Mesendoderm (in vitro differentiated cells): ENCODE measurements around the gene GAMT.
"Not testable (repeated sequence)": the region's sequence is repeated elsewhere in the genome, so short reads cannot be mapped to it uniquely, and the experiment has no call there.

Experiments
- DNase-seq: peaks from one replicate; pipeline ENCODE4 v3.0.0; 2013
- H2AK5ac ChIP-seq: 2 replicates; pipeline ENCODE4 v1.6.1; 2013; ENCODE audit warnings: low read length, inconsistent platforms
- H2BK120ac ChIP-seq: 2 replicates; pipeline ENCODE4 v1.6.1; 2013; ENCODE audit warnings: low read depth, mild to moderate bottlenecking, low read length, moderate library complexity, mixed read lengths
- H2BK15ac ChIP-seq: replicated peaks from 2 replicates; pipeline ENCODE4 v1.6.1; 2013; ENCODE audit warnings: low read depth, mild to moderate bottlenecking, moderate library complexity
- H2BK5ac ChIP-seq: 2 replicates; pipeline ENCODE4 v1.6.1; 2013; ENCODE audit warnings: low read length, inconsistent platforms
- H3K18ac ChIP-seq: 2 replicates; pipeline ENCODE4 v1.6.1; 2013; ENCODE audit warnings: mild to moderate bottlenecking, low read length, mixed read lengths
- H3K23ac ChIP-seq: one replicate; pipeline ENCODE4 v1.6.1; 2013; ENCODE audit warnings: low read length
- H3K27ac ChIP-seq: 2 replicates; pipeline ENCODE4 v1.5.1; 2013; ENCODE audit warnings: low read depth, mild to moderate bottlenecking, inconsistent platforms, low read length, moderate library complexity
- H3K27me3 ChIP-seq: 2 replicates; pipeline ENCODE4 v1.6.1; 2013; ENCODE audit warnings: low read length, control low read depth, mild to moderate bottlenecking, inconsistent platforms; ENCODE audit not compliant: insufficient read depth, poor library complexity
- H3K36me3 ChIP-seq: 2 replicates; pipeline ENCODE4 v1.6.1; 2013; ENCODE audit warnings: low read length, inconsistent platforms; ENCODE audit not compliant: control insufficient read depth, insufficient read depth
- H3K4ac ChIP-seq: one replicate; pipeline ENCODE4 v1.6.1; 2013; ENCODE audit warnings: low read depth, mild to moderate bottlenecking, low read length, moderate library complexity
- H3K4me1 ChIP-seq: 2 replicates; pipeline ENCODE4 v1.6.1; 2013; ENCODE audit warnings: low read depth, low read length, inconsistent platforms; ENCODE audit not compliant: control insufficient read depth
- H3K4me2 ChIP-seq: 2 replicates; pipeline ENCODE4 v1.6.1; 2013; ENCODE audit warnings: low read length
- H3K4me3 ChIP-seq: 2 replicates; pipeline ENCODE4 v1.5.1; 2013; ENCODE audit warnings: mild to moderate bottlenecking, low read length
- H3K56ac ChIP-seq: one replicate; pipeline ENCODE4 v1.6.1; 2013; ENCODE audit warnings: low read length
- H3K79me1 ChIP-seq: 2 replicates; pipeline ENCODE4 v1.6.1; 2013; ENCODE audit warnings: low read length, inconsistent platforms
- H3K79me2 ChIP-seq: 2 replicates; pipeline ENCODE4 v1.6.1; 2013; ENCODE audit warnings: mild to moderate bottlenecking, low read length; ENCODE audit not compliant: control insufficient read depth, insufficient read depth
- H3K9ac ChIP-seq: 2 replicates; pipeline ENCODE4 v1.6.1; 2013; ENCODE audit warnings: low read length, inconsistent platforms
- H4K5ac ChIP-seq: one replicate; pipeline ENCODE4 v1.6.1; 2013; ENCODE audit warnings: low read length
- H4K8ac ChIP-seq: one replicate; pipeline ENCODE4 v1.6.1; 2013; ENCODE audit warnings: low read depth, mild to moderate bottlenecking, control low read depth, low read length, moderate library complexity
- WGBS: extraction: QIAGEN DNeasy Blood & Tissue Kit; methylation state at CpG from one replicate; pipeline ENCODE4 v1.1.7; 2013; ENCODE audit warnings: low lambda C conversion rate, missing lambda C conversion rate; ENCODE audit not compliant: insufficient coverage; ENCODE audit errors: extremely low coverage; 5-methylcytosine and 5-hydroxymethylcytosine counted together

GAMT gene

DNA sequence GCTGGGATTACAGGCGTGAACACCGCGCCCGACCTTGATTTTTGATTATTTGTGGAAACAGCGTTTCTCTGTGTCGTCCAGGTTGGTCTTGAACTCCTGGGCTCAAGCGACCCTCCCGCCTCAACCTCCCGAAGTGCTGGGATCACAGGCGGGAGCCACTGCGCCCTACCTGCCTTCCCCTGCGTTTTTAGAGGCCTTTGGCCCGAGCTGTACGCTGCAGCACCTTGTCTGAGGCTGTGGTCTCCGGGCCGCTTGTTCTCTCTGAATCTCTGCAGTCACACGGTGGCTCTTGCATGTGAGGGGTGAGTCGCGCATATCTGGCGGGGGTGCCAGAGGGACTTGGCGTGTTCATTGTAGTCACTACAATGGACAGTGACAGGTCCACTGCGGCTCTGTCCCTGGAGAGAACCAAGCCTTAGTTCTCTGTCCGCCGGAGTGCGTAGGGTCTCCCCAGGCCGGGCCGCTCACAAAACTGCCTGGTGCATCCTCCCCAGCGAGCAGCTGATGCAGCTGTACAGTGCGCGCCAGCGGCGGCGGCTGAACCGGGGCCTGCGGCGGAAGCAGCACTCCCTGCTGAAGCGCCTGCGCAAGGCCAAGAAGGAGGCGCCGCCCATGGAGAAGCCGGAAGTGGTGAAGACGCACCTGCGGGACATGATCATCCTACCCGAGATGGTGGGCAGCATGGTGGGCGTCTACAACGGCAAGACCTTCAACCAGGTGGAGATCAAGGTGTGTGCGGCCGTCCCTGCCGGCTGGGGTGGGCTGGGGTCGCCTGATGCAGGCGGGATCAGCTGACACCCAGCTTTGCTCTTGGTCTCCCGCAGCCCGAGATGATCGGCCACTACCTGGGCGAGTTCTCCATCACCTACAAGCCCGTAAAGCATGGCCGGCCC, 38.4 kb upstream of the GAMT start:
- H3K4ac ChIP-seq, DNase-seq: not testable (repeated sequence)
- no CpG with 5 or more reads among the region's 57 CpGs for WGBS

DNA sequence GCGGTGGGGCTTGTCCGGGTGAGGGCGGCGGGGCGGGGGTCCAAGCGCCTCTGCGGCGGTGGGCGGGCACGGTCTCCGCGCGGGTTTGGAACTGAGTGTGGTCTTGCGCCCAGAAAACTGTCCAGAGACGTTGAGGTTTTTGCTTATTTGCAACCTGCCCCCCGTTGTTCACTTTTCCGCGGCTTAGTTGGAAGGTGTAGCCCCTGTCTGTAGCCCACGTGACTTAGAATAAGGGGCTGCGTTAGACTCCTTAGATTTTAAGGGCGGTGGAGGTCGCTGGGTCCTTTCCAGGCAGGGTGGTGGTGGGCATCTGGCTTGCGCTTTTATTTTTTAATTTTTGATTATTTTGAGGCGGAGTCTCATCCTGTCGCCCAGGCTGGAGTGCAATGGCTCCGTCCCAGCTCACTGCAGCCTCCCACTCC, 37.6 kb upstream of the GAMT start:
- Histone ChIP-seq H3K4me2 (peak overlapping the region; percentile 87), H4K5ac (no peak overlapping the region), H3K4me1 (no peaks in the 10 kb centered on the region), H2BK5ac (no peak overlapping the region), H2AK5ac (no peak overlapping the region), H3K18ac (peak overlapping the region; percentile 81), H3K23ac (no peak overlapping the region), H3K79me1 (peaks cover 13% of the 10 kb centered on the region), H3K9ac (peak overlapping the region; percentile 98), H3K4ac (peak overlapping the region; percentile 58), H3K56ac (peak overlapping the region; percentile 94), H3K27ac (no peak overlapping the region), H2BK120ac (no peak overlapping the region), H3K27me3 (no peaks in the 10 kb centered on the region), H3K36me3 (peaks cover 20% of the 10 kb centered on the region), H3K79me2 (peaks cover 29% of the 10 kb centered on the region), H4K8ac (no peak overlapping the region), H3K4me3 (peak overlapping the region; percentile 98), H2BK15ac (no peak overlapping the region)
- no peak for DNase-seq
- no CpG with 5 or more reads among the region's 26 CpGs for WGBS

More for the DNA sequence above, 38.4 kb upstream of the GAMT start:
- peak overlapping the region; percentile 98 for H3K4me3 ChIP-seq
- not testable (repeated sequence) for H2BK120ac ChIP-seq, H4K8ac ChIP-seq, H4K5ac ChIP-seq, H3K27me3 ChIP-seq, H3K27ac ChIP-seq, H2AK5ac ChIP-seq, H2BK15ac ChIP-seq, H2BK5ac ChIP-seq, H3K4me1 ChIP-seq, H3K18ac ChIP-seq
- peaks cover 13% of the 10 kb centered on the region for H3K79me1 ChIP-seq
- H3K56ac ChIP-seq = peak overlapping the region; percentile 94
- peaks cover 20% of the 10 kb centered on the region for H3K36me3 ChIP-seq
- peak overlapping the region; percentile 99 for H3K23ac ChIP-seq
- peaks cover 29% of the 10 kb centered on the region for H3K79me2 ChIP-seq
- peak overlapping the region; percentile 87 for H3K4me2 ChIP-seq
- peak overlapping the region; percentile 98 for H3K9ac ChIP-seq

DNA sequence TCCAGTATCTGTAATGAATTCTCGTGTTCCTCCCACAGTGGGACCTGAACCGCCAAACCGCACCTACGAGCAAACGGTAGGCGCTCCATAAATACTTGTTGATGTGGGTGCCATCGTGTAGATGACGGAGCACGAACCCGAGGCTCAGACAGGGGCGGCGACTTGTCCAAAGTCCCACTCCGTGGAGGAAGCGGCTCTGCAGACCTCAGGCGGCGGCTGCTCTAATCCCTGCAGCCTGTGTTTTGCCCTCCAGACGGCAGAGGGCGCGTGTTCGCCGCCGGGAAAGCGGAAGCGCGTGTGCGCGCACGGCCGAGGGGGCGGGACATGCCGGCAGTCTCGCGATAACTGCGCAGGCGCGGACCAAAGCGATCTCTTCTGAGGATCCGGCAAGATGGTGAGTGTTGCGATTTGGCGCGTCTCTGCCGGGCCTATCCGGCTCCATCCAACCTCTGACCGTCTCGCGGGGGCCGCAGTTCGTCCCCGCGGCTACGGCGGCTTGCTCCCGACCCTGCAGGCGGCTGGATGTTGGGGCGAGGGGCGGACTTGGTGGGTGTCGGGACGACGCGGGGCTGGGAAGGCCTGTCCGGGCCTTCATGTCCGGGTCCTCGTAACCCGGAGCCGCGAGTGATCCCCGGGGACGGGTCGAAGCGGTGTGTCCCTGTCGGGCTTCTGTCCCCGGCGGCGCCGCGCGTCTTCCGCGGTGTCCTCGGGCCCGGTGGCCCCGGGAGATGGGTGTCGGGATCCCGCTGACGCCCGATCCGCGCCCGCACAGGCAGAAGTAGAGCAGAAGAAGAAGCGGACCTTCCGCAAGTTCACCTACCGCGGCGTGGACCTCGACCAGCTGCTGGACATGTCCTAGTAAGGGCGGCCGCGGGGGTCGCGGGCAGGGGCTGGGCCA, 36.9 kb upstream of the GAMT start, which contains the start of gene RPS15:
TSS of gene RPS15 (plus strand) at position 362 of the 898 bp plus-strand sequence. CDS start at position 392, 30 bp downstream.
- Histone ChIP-seq H3K27ac (peak within 1 kb of the TSS; percentile 47), H3K18ac (peak within 1 kb of the TSS; percentile 81), H2BK5ac (peak within 1 kb of the TSS; percentile 81), H3K79me2 (peaks cover 29% of the 10 kb centered on the region), H3K4me3 (peak within 1 kb of the TSS; percentile 98), H3K4me1 (no peaks in the 10 kb centered on the region), H3K27me3 (no peaks in the 10 kb centered on the region), H3K56ac (peak within 1 kb of the TSS; percentile 94), H4K8ac (no peak within 1 kb of the TSS), H3K4ac (peak within 1 kb of the TSS; percentile 58), H3K79me1 (peaks cover 13% of the 10 kb centered on the region), H3K4me2 (peak within 1 kb of the TSS; percentile 87), H4K5ac (no peak within 1 kb of the TSS), H3K23ac (peak within 1 kb of the TSS; percentile 66), H2BK15ac (no peak within 1 kb of the TSS), H3K9ac (peak within 1 kb of the TSS; percentile 98), H2AK5ac (no peak within 1 kb of the TSS), H2BK120ac (no peak within 1 kb of the TSS), H3K36me3 (peaks cover 20% of the 10 kb centered on the region)
- WGBS = no CpG with 5 or more reads among the region's 100 CpGs
- peak; percentile 96 for DNase-seq

DNA sequence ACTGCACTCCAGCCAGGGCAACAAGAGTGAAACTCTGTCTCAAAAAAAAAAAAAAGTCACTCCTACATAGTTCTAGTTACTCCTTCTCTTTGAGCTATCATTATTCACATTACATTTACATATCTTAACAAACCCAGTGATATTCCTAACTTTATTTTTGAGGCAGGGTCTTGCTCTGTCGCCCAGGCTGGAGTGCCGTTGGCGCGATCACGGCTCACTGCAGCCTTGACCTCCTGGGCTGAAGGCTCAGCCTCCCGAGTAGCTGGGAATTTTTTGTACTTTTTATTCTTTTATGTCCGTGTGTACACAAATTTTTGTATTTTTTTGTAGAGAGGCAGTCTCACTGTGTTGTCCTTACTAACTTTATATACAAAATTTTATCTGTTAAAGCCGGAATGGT, 36.3 kb upstream of the GAMT start:
- Histone ChIP-seq H3K4me3 (no peak overlapping the region), H3K27me3 (no peaks in the 10 kb centered on the region), H3K18ac (no peak overlapping the region), H3K4me1 (no peaks in the 10 kb centered on the region), H3K9ac (peak overlapping the region; percentile 54), H3K4me2 (no peak overlapping the region), H2BK120ac (no peak overlapping the region), H2BK15ac (no peak overlapping the region), H3K56ac (peak overlapping the region; percentile 83), H2BK5ac (no peak overlapping the region), H2AK5ac (no peak overlapping the region), H4K8ac (no peak overlapping the region), H3K79me2 (peaks cover 29% of the 10 kb centered on the region), H3K79me1 (peaks cover 13% of the 10 kb centered on the region), H4K5ac (no peak overlapping the region), H3K4ac (no peak overlapping the region), H3K23ac (no peak overlapping the region), H3K36me3 (peaks cover 23% of the 10 kb centered on the region), H3K27ac (no peak overlapping the region)
- no peak for DNase-seq
- no CpG with 5 or more reads among the region's 8 CpGs for WGBS

DNA sequence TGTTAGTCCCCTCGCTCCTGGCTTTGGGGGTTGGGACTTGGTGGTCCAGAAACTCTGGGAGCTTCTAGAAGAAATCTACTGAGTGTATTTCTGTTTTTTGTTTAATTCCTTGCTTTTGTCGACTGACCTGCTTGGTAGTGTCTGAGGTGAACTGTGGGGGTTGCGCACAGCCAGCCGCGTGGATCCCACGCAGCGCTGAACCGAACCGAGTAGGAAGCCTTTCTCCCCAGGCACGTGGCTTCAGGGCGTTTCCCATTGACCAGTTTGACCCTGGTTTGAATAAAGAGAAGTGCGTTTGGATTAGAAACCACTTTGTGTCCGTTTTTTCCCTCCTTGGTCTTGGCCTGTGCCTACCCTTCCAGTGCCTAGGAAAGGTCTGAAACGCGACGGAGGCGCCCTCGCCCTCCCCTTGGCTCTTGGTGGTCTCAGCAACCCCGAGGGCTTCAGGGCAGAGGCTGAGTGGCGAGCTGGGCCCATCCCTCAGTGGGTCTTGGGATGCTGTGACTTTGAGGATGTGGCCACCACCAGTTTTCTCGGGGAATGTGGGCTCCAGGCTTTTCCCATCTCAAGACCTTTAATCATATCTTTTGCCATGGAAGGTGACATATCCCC, 34.1 kb upstream of the GAMT start:
- no peak overlapping the region for H2BK120ac ChIP-seq
- no peak overlapping the region for H4K5ac ChIP-seq
- H3K4me3 ChIP-seq = no peak overlapping the region
- H3K56ac ChIP-seq = no peak overlapping the region
- H4K8ac ChIP-seq = no peak overlapping the region
- peaks cover 10% of the 10 kb centered on the region for H3K79me1 ChIP-seq
- H3K79me2 ChIP-seq = peaks cover 21% of the 10 kb centered on the region
- DNase-seq = no peak
- H3K4me2 ChIP-seq = no peak overlapping the region
- no peak overlapping the region for H3K9ac ChIP-seq
- no peaks in the 10 kb centered on the region for H3K4me1 ChIP-seq
- no peak overlapping the region for H2BK5ac ChIP-seq
- H3K18ac ChIP-seq = no peak overlapping the region
- H3K36me3 ChIP-seq = peaks cover 17% of the 10 kb centered on the region
- no peak overlapping the region for H3K4ac ChIP-seq
- no peak overlapping the region for H2AK5ac ChIP-seq
- no peak overlapping the region for H2BK15ac ChIP-seq
- no peak overlapping the region for H3K27ac ChIP-seq
- no peak overlapping the region for H3K23ac ChIP-seq
- no peaks in the 10 kb centered on the region for H3K27me3 ChIP-seq
- no CpG with 5 or more reads among the region's 21 CpGs for WGBS
